ENCODE measurements around the gene PDGFD. TPM values are rescaled to one million over a fixed set of nuclear protein-coding genes. Genes with fewer than 3 reads are reported as not detected.

Gene PDGFD
- polyA plus RNA-seq, 1 donor from 2014 or later = 1.0 TPM

GRCh38 chr11:104148706-104149105 is 15.2 kb downstream of the PDGFD start:
- Histone ChIP-seq H3K4me3 (ENCODE audit: low read length) (no peak overlapping the region), H3K9me2 (ENCODE audit: insufficient read depth, low read length) (no peaks in the 10 kb centered on the region), H3K36me3 (ENCODE audit: insufficient read depth, low read length) (no peaks in the 10 kb centered on the region), H2AFZ (ENCODE audit: low read depth, low read length) (no peak overlapping the region), H4K20me1 (ENCODE audit: insufficient read depth) (no peaks in the 10 kb centered on the region), H3K27ac (ENCODE audit: low read length) (no peak overlapping the region), H3K4me2 (ENCODE audit: low read length) (no peak overlapping the region), H3K9ac (ENCODE audit: low read length) (no peak overlapping the region), H3K9me3 (ENCODE audit: low read length) (no peaks in the 10 kb centered on the region), H3K79me2 (replicated peaks; ENCODE audit: insufficient read depth, low read length) (no peaks in the 10 kb centered on the region), H3K27me3 (ENCODE audit: insufficient read depth, low read depth, low read length) (no peaks in the 10 kb centered on the region), H3F3A (ENCODE audit: insufficient read depth, low read length, poor library complexity, severe bottlenecking) (no peaks in the 10 kb centered on the region)
- TF ChIP-seq CTCF (IDR thresholded peaks at IDR 0.05; ENCODE audit: poor library complexity, severe bottlenecking) = no peak
- no peak for TF ChIP-seq MXI1 (conservative IDR thresholded peaks at IDR 0.05; ENCODE audit: poor library complexity, severe bottlenecking)
- TF ChIP-seq POLR2AphosphoS5 (IDR thresholded peaks at IDR 0.05) = no peak
- no peak for TF ChIP-seq TAF1 (IDR thresholded peaks at IDR 0.05; ENCODE audit: low read depth)
- TF ChIP-seq REST (IDR thresholded peaks at IDR 0.05; ENCODE audit: borderline replicate concordance) = no peak
- no peak for TF ChIP-seq EZH2 (IDR thresholded peaks at IDR 0.05; ENCODE audit: borderline replicate concordance, insufficient read depth, low read length, poor library complexity, severe bottlenecking)
- TF ChIP-seq SMC3 (conservative IDR thresholded peaks at IDR 0.05; ENCODE audit: poor library complexity) = no peak

- no peaks in the 10 kb centered on the region for H3K27me3 ChIP-seq (ENCODE audit: insufficient read depth, low read depth, low read length)
- no peaks in the 10 kb centered on the region for H3K9me3 ChIP-seq (ENCODE audit: low read length)
- no peaks in the 10 kb centered on the region for H3F3A ChIP-seq (ENCODE audit: insufficient read depth, low read length, poor library complexity, severe bottlenecking)
- H3K9ac ChIP-seq (ENCODE audit: low read length) = no peak overlapping the region
- H3K9me2 ChIP-seq (ENCODE audit: insufficient read depth, low read length) = no peaks in the 10 kb centered on the region
- no peak overlapping the region for H3K27ac ChIP-seq (ENCODE audit: low read length)
- no peak overlapping the region for H3K4me3 ChIP-seq (ENCODE audit: low read length)
- no peaks in the 10 kb centered on the region for H3K36me3 ChIP-seq (ENCODE audit: insufficient read depth, low read length)
- H2AFZ ChIP-seq (ENCODE audit: low read depth, low read length) = no peak overlapping the region
- H3K4me2 ChIP-seq (ENCODE audit: low read length) = no peak overlapping the region
- no peaks in the 10 kb centered on the region for H3K79me2 ChIP-seq (replicated peaks; ENCODE audit: insufficient read depth, low read length)
- TF ChIP-seq EZH2 (IDR thresholded peaks at IDR 0.05; ENCODE audit: borderline replicate concordance, insufficient read depth, low read length, poor library complexity, severe bottlenecking) = no peak
- TF ChIP-seq CTCF (IDR thresholded peaks at IDR 0.05; ENCODE audit: poor library complexity, severe bottlenecking) = no peak
- TF ChIP-seq EP300 (conservative IDR thresholded peaks at IDR 0.05; ENCODE audit: poor library complexity, severe bottlenecking) = no peak
- H4K20me1 ChIP-seq (ENCODE audit: insufficient read depth) = no peaks in the 10 kb centered on the region
Measured at GRCh38 chr11:104148074-104148473, 15.9 kb downstream of the PDGFD start.

All from neural cell (in vitro differentiated cells).